ENCODE data around the gene ARHGAP22.

Gene ARHGAP22

DNA sequence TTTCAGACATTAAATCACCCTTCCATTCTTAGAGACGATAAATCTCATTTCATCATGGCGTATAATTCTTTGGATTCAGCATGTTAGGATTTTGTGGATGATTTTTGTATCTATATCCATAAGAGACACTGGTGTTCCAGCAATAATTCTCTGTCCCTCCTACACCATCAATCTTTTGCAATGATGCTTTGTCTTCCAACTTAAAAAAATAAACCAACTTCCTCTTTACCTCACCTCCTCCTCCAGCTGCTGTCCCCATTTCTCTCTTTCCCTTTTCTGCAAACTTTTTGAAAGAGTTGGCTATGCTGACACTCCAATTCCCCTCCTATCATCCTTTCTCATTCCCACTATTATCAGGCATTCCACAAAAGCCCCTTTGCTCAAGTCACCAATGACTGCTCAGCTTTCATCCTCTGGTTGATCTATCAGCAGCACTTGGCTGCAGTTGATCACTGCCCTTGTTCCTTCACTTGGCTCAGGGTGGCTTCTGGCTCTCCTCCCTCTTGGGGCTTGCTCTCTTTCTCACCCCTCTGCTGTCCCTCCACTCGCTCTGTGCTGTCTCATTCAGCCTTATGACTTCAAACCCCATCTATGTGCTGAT is 130.0 kb downstream of the ARHGAP22 start:
- no peak for DNase-seq

DNA sequence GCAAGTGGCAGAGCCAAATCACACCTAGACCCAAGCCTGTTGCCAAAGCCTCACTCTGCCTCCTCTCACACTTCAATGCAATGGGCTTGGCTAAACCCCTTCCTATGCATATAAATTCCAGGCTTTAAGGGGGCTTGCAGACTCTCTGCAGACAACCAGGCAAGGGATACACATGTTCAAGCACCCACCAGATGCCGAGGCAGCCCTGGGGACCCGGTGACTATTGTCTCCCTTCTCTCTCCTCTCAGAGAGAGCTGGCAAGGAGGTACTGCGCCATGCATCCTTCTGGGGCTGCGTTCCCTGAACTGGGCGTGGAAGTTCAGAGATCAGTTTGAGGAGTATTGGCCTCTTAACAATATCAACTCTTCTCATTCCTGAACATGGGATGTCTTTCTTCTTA is 131.2 kb downstream of the ARHGAP22 start:
- no peak for DNase-seq

DNA sequence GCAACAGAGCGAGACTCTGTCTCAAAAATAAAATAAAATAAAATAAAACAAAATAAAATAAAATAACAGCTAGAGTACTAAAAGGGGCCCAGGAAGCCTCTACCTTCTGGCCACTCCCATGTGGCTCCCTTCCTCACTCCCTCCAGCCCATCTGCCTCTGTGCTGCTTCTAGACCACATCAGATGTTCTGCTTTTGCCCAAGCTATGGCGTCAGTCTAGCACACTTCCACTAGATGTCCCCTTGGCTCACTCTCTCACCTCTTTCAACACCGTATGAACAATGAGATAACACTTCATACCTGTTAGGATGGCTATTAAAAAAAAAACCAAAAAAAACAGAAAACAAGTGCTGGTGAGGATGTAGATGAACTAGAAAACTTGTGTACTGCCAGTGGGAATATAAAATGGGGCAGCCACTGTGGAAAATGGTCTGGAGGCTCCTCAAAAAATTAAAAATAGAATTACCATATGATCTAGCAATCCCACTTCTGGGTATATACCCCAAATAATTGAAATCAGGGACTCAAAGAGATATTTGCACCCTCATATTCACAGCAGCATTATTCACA is 132.3 kb downstream of the ARHGAP22 start:
- DNase-seq = no peak

DNA sequence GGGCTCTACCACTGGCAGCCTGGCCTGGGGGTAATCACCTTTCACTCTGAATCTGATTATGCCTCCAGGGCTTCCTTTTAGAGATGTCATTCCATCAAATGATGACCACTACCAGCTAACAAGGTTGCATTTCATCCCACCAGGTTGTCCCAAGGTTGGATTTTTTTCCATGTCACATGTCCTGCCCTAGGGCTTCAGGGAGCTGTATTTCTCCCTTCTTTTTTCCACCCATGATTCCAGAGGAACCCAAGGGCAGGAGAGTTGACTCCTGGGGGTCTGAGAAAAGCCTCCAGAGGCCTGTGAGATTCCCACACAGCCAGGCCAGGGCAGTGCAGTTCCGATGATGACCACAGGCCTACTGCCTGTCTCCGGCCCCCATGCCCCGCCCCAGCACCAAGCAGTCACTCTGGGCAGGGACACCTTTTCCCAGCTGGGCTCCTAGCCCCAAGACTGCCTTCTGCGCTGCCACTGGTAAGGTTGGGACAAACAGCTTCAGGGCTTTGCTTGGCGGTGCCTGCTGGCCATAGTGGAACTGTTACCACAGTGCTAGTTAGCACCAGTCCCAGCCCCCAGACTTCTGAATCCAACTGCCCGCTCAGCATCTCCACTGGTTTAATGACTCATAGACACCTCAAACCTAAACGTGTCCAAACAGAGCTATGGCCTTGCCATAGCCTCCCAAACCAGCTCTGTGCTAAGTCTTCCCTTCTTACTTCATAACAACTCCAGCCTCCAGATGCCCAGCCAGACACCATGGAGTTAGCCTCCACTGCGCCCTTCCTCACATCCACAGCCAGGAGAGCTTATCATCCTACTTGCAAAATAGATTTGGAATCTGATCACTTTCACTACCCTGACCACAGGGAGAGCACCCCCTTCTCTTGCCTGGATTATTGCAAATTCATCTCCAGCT is 133.7 kb downstream of the ARHGAP22 start:
- DNase-seq = no peak

DNA sequence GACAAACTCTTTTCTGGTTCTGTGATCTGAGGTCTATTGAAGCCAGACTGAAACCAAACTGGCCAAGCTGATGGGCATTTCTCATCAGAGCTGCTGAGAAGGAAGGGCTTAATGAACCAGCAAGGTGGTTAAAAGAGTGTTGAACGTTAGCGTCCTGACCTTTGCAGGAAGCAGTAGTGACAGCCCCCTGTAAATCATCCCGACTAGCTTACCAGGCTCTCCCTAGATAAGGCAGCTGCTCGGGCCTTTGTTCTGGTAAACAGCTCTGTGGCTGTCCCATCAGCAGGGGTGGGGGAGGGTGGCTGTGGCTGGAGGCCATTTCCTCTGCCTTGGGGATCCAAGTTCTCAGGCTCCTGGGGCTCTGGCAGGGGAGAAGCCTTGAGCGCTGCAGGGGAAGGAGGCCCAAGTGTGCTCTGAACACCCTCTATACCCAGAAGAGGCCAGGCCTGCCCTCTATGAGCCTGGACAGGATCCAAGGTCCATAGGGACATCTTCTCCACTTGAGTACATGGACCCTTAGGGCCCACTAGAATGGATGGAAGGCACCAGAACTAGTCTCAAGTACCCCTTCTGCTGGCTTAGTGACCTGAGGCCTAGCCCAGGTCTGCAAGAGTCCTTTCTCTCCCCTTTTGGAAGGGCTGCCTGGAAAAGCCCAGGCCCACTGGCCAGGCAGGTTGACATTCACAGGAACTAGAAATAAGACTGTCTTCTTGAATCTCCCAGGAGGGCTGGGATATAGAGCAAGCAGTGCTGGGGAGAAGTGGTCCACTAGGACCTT is 134.6 kb downstream of the ARHGAP22 start:
- DNase-seq = no peak

DNA sequence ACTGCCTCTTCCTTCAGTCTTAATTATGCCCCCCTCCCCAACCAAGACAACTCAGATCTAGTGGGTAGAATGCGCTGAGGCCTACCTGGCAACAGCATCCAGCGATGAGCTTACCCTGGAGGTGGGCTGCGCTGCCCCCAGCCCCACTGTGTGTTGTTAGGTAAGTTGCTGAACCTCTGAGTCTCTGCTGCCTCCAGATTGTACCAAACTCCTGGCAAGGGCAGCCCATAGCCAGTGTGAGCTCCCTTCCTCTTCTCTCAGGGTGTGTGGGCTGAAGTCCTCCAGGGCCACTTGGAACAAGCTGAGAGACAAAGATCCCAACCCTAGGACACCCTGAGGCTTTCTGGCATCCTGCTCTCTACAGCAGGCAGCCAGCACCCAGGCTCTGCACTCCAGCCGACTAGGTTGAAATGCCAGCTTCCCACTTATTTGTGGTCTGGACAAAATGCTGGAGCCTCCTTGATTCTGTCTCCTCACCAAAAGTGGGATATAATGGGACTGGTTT is 135.3 kb downstream of the ARHGAP22 start:
- DNase-seq = no peak

DNA sequence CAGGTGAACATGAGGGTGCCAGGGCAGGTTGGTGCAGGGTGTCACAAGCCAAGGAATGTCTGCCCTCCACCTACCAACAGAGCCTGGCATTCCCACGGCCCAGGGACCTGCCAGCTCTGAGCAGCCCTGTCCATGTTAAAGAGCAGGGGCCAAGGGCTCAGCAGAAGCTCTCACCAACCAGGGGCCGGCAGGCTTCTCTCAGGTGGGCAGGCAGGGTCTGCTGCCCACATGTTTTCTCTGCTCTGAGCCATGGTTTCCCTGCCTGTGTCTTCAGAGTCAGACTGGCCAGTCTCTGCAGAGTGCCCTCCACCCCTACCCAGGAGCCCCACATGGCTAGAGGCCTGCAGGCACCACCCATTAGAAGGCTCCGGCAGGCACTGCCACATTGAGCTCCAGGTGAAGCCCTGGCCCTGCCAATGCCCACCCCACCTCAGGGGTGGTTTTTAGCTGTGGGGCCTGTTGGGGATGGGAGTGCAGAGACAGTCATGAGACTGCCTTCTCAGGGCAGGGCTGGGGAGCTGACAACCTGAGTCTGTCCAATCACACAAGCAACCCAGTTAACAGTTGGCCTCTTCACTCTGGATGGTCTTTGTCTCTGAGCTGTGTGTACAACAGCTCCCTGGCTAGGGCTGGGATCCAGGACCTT is 135.9 kb downstream of the ARHGAP22 start:
- DNase-seq = no peak

DNA sequence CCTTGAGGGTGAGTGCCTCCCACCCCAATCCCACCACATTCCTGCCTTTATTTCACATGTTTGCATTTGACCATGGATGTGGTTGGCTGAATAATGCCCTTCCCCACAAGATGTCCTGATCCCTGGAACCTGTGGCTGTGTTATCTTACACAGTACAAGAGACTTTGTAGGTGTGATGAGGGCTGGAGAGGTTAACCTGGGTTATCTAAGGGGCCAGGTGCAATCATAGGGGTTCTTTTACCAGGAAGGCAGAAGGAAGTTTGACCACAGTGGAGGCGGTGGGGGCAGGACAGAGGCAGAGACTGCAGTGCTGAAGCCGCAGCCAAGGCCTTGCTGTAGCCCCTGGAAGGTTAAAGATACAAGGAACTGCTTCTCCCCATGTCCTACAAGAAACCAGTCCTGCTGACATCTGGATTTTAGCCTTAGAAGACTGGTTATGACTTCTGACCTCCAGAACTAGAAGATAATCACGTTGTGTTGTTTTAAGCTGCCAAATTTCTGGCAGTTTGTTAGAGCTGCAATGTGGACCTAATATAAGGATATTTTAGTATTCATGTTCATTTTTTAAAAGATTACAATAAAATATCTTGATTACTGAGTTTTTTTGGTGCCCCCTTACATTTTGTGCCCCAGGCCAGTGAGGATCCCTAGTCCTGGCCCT is 136.6 kb downstream of the ARHGAP22 start:
- DNase-seq = no peak

DNA sequence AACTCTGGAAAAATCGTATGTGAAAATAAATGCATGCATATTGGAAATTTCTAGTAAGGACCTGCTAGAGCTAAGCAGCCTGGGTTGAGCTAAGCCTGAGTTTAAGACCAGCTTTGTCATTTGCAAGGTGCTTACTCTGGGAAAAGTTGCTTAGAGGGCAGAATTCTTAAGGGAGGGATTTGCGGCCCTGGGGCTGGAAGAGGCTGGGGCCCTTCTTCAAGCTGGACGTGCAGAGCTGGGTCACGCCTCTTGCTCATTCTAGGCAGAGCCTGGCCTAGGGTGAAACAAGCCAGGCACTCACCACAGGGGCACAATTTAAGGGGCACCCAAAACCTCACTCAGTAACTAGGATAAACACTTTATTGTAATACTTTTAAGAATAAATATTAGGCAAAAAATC is 137.2 kb downstream of the ARHGAP22 start:
- no peak for DNase-seq

DNA sequence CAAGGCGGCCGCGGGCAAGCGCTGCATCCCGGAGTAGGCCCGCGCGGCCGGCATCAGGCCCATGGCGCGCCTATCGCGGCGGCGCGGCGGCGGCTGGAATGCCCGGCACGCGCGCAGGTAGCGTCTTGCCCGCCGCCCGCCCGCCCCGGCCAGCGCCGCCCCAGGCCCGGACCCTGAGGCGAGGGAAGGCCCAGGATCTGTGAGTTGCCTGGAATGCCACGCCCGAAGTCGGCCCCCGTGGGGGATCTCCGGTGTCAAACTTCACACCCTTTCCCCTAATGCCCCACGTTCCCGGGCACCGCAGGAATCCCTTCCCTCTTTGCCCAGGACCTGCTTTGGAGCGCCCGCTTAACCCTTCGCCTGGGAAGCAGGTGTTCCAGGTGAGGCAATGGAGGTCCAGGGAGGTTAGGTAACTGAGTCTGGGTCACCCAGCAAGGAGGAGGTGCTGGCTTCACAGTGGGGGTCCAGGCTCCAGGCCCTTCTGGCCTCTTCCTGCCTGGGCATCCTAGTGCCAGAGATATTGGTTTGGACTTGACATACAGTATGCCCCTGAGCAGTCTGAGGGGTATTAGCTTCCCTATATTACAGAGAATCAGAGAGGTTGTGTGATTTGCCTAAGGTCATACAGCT is 138.1 kb downstream of the ARHGAP22 start:
- no peak for DNase-seq

DNA sequence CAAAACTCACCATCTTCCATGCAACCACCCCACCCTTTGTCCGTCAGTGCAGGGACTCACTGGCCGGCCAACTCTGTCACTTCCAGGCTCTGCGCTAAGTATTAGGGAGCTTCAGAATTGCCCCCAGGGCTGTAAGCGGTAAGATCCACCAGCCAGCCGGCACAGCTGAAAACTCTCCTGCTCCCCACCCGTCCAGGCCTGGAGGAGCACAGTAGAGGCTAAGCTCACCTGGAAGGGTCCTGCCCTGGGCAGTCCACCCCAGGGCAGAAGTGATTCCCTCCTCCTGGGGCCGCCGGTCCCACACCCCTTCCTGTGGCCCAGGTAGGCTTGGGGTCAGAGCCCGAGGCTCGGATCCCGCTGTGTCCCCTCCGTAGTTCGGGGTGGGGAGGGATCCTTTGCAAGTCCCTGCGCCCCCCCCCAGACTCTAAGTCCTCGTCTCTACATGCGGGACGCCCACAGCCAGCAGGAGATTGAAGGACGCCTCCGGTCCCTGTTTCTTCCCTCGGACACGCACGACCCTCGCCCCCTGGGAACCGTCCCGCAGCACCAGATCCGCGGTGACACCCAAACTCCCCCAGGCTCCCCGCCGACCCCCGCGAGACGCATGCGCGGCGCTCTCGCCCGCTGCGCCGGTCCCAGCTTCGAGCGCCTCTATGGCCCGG is 138.9 kb downstream of the ARHGAP22 start:
- no peak for DNase-seq

DNA sequence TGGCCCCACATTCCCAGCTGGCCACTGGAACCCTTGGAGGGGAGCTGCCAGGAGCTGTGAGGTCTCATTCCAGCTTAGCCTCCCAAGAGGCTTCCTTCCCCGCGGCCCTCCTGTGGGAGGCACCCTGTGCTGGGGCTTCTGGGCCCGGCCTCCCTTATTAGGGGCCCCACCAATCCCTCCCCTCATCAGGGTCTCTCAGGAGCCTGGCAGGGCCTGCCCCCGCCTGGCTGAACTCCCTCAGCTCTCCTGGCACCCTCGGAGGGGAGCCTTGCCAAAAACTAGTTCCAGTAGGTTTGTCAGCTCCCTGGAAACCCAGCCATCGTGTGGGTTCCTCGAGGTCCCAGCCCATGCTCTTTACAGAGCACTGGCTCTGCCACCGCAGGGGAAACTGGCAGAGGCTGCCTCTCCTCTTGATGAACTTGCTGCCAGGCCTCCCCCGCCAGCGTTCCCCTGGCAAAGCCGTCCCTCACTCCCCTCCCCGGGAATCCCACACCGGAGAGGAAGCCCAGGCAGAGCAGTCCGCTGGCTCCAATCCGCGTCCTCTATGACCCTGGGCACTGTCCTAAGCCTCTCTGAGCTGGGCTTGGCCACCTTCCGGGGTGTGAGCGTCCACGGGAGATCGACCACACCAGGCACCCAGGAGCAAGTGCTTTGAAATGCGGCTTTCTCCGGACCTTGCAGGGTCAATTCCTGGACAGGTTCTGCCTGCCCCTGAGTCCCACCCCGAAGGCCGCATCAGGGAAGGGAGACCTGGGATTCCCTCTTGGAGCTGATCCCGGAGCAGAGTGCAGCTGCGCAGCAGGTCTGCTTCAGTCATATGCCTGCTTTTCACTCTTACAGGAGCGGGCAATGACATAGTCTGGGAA is 139.8 kb downstream of the ARHGAP22 start:
- no peak for DNase-seq

DNA sequence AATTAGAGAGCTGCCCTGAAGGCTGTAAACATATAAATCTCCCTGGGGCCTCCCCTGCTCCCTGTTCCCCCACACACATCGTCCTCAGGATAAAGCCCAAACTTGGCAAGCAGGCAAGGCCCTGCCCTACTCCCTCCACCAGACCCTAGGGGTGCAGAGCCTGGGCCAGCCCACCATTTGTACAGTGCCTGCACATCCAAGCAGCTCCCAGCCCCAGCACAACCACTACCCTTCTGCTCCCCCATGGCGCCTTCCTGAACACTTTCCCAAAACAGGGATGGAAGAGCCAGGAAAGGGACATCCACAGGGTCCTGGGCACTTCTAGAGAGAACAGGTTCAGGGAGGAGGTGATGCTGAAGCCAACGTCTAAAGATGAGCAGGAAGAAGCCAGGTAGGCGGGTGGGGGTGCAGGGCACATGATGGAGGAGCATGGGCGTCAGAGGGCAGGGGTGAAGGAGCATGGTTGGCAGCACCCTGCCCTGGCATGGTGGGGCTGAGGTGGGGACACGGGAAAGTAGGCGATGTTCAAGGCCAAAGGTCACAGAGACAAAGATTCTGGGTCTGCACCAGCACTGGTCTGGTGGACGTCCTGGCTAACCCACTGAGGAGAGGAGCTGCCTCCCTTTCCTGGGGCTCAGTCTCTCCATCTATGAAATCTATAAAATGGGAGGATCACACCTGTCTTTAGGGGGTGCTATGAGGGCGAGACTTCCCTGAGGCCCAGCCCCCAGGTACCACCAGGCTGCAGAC is 140.6 kb downstream of the ARHGAP22 start:
- no peak for DNase-seq

DNA sequence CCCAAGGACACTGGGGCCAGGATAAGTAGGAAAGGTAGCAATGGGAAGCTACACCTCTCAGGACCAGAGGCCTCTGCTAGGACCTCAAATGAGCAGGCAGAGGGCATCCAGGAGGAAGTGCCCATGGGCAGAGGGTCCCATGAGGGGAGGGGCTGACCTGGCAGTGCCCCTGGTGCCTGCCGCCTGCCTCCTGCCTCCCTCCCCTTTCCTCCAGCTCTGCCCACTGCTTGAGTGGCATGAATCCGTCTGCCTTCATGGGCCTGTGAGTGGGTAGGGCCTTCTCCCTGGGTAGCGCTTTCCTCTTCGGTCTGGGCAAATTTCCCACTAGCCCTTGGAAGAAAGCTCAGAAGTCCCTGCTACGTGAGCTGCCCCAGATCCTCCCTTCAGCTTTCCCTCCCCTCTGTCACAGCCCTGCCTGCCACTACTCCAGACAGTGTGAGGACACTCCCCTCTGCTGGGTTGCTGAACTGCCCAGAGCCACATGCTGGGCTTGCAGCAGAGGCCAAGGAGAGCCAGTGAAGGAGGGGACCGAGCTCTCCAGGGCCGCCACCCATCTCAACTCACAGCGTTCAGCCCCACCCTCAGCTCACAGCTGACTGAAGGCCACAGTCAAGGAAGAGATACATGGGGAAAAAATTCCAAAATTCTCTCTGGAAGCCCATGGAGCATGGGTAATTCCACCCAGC is 141.4 kb downstream of the ARHGAP22 start:
- DNase-seq = no peak

DNA sequence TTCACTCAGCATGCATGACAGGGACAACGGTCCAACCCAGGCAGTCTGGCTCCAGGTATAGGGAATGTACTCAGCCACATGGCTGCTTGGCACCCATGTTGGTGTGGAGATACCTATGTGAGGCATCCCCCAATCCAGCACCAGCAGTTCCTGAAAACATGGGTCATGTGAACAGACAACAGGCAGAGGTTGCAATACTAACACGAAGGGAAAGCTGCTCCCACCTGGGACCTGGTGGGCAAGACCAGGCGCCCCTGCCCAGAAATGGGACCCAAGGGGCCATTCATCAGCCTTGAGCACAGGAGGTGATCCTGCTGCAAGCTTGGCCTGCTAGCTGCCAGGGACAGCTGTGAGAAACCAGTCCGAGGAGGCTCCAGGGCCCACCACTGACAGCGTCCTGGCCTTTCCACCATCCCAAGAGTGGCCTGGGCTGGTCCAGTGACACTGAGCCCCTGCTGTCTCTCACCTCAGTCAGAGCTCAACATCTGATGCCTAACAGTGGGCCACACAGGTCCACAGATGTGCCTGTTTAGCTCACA is 142.3 kb downstream of the ARHGAP22 start:
- no peak for DNase-seq

DNA sequence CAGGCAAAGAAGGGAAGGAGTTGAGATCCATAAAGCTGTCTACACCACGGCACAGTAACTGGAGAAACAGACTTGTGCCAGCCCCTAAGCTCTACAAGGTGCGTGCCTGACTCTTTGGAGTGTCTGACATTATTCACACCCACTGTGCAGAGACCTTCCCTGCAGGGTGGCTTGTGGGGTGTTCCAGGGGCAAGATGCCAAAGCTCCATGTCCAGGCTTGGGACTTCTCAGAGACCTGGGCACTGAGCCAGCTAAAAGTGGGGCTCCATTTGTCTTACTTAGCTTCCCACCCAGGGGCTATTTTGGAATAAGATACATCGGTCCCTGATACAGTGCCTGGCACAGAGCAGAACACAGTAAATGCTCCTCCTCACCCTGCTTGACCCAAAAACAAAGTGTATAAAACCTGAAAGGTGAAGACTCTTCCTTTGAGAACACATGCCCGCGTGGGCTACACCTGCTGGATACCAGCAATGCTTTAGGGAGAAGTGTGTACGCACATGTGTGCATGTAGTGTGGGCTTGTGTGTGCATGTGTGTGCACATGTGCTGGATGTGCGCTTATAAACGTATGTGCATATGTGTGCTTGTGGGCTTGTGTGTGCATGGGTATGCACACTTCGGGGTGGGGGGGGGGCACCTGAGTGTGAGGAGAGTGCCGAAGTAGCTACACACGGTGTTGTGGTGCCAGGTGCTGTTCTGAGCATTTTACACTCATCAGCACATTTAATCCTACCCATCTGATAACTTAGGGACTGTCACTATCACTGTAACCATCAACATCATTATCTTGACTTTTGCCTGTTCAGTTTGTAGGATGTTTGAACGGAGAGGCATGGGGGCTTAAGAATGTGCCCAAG is 143.0 kb downstream of the ARHGAP22 start:
- no peak for DNase-seq

DNA sequence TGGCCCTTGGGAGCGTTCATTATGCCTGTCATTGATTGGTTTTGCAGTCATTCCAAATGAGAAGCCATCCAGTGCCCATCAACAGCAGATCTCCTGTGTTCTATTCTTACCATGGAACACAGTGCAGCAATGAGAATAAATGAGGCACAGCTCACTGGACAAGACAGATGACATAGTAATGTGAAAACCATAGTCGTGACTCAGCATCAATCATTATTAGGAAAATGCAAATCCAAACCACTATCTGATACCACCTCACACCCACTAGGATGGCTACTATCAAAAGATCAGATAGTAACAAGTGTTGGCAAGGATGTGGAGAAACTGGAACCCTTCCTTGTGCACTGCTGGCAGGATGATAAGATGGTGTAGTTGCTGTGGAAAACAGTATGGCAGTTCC is 144.7 kb downstream of the ARHGAP22 start:
- DNase-seq = no peak
